ENCODE data around the gene OLFML2A.

OLFML2A gene

DNA sequence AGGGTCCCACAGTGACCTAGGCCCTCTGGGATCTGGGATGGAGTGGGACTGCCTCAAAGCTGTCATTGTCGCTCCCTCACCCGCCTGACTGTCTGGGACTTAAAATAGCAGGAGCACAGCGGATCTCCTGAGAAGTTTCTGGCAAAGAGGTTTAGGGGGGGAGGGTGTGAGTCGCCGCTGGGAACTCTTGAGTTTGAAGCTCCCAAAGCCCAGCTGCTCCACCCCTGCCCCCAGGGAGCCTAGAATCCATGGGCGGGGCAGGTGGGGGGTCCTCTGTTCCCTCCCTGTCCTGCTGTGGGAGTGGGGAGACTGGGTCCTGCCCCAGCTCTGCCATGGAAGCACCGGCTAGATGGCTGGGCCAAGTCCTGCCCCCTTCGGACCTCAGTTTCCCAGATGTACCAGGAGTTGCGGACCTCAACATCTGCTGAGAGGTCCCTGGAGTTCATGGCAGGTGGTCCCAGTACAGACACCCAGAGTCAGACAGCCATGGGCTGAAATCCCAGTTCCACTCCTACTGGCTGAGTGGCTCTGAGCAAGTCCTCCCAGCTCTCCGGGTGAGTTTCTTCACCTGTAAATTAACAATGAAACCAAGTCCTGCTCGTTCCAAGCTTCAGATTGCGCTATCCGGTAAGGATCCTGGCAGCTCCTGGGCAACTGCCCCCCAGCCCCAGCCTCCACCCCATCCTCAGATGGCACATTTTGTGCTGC lies 75.3 kb downstream of the OLFML2A start:
- in situ Hi-C loops (cut with MboI; ENCODE audit: low sequenced_read_pairs): no loop called here

GRCh38 chr9:124852829-124853531 lies 76.0 kb downstream of the OLFML2A start, which contains the start of gene WDR38:
TSS of gene WDR38 (plus strand) at chr9:124853460. CDS start at chr9:124853532, 72 bp downstream.
- in situ Hi-C loops (cut with MboI; ENCODE audit: low sequenced_read_pairs): no loop called here

- in situ Hi-C loops (cut with MboI; ENCODE audit: low sequenced_read_pairs): no loop called here
Measured at GRCh38 chr9:124853605-124854143, 76.7 kb downstream of the OLFML2A start.

- in situ Hi-C loops (cut with MboI; ENCODE audit: low sequenced_read_pairs): no loop called here
Measured at GRCh38 chr9:124854161-124854560, 77.2 kb downstream of the OLFML2A start.

DNA sequence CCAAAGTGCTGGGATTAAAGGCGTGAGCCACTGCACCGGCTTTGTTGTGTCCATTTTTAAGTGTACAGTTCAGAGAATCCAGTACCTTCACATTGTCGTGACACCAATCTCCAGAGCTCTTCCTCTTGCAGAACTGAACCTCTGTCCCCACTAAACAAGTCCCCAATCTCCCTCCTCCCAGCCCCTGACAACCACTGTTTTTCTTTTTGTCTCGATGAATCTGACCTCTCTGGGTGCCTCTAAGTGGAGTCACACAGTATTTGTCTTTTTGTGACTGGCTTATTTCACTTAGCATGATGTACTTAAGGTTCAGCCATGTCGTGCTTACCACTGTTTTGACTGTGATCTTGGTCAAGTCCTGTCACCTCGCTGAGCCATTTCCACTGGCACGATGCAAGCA lies 77.9 kb downstream of the OLFML2A start:
- in situ Hi-C loops (cut with MboI; ENCODE audit: low sequenced_read_pairs): no loop called here

- in situ Hi-C loops (cut with MboI; ENCODE audit: low sequenced_read_pairs): no loop called here
Measured at GRCh38 chr9:124855566-124855943, 78.6 kb downstream of the OLFML2A start.

GRCh38 chr9:124855944-124856765 lies 79.2 kb downstream of the OLFML2A start:
- in situ Hi-C loops (cut with MboI; ENCODE audit: low sequenced_read_pairs): no loop called here

- in situ Hi-C loops (cut with MboI; ENCODE audit: low sequenced_read_pairs): no loop called here
Measured at GRCh38 chr9:124857533-124858162, 80.7 kb downstream of the OLFML2A start.

- in situ Hi-C loops (cut with MboI; ENCODE audit: low sequenced_read_pairs): no loop called here
Measured at GRCh38 chr9:124858330-124859046, 81.6 kb downstream of the OLFML2A start.

DNA sequence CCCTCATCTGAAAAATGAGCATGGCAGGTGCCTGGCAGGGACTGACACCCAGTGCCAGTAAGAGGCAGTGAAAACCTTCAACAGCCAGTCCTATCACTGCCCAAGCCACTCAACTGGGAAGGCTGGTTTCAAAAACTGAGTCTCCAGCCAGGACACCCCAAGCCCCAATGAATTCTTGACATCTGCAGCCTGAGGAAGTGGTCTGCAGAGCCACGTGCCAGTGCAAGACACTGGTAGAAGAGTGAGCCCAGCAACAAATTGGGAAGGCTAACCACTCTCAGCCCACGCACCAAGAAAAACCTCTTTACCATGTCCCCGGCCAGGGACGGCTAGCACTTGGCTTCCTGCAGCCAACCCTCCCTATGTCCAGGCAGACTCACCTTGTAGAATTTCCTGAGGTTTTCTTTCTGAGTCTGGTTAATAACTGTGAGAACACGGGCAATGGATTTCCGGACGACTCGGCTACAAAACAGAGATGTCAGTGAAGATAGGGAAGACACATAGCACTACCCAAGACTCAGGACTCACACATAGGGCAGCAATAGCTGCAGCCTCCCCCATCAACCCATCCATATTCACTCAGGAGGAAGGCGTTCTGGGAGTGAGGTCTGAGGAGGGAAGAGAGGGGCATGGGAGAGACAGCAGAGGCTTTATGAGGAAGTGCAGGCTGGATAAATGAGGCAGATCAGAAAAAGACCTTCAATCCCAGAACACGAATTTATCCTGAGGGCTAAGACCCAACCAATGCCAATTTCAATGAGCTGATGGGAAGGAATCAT lies 83.1 kb downstream of the OLFML2A start:
- in situ Hi-C loops (cut with MboI; ENCODE audit: low sequenced_read_pairs): no loop called here

GRCh38 chr9:124860582-124861341 lies 83.8 kb downstream of the OLFML2A start:
- in situ Hi-C loops (cut with MboI; ENCODE audit: low sequenced_read_pairs): no loop called here

- in situ Hi-C loops (cut with MboI; ENCODE audit: low sequenced_read_pairs): no loop called here
Measured at GRCh38 chr9:124861342-124862229, 84.7 kb downstream of the OLFML2A start, which contains the start of the genes ARPC5L and RPL35. TSS of gene ARPC5L (plus strand) at chr9:124862130. CDS start at chr9:124869291, 7,161 bp downstream. TSS of gene RPL35 (minus strand) at chr9:124861957. CDS start at chr9:124861912, 45 bp downstream.

DNA sequence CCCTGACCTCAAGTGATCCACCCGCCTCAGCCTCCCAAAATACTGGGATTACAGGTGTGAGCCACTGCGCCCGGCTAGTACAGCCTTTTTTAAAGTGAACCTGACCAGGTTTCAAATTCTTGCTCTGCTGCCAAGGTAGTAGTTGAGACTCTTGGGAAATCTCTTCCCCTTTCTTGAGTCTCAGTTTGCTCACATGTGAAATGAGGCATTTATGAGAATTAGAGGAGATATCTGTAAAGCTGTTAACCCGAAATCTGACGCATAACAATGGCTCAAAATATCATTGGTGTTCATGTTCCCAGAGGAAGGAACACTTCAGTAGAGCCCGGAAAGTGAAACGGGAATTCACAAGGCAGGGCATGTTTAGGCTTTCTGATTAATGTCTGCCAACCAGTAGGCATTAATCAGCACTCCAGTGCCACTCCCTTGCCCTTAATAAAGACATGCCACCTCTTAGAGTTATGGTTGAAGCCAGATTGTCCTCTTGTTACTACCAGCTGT lies 86.5 kb downstream of the OLFML2A start:
- in situ Hi-C loops (cut with MboI; ENCODE audit: low sequenced_read_pairs): no loop called here

Data from hTERT RPE-1 (cell line).